Measurements from ENCODE around the gene RNF217.
"Not testable (repeated sequence)": the region's sequence is repeated elsewhere in the genome, so short reads cannot be mapped to it uniquely, and the experiment has no call there.

Gene RNF217

GRCh38 chr6:125102411-125102810, 140.2 kb downstream of the RNF217 start:
- DNase-seq, result no peak

- DNase-seq, result no peak
These were observed 140.7 kb downstream of the RNF217 start for GRCh38 chr6:125102891-125103290.

- no peak for DNase-seq
These were observed 142.2 kb downstream of the RNF217 start for GRCh38 chr6:125104425-125104824.

DNA sequence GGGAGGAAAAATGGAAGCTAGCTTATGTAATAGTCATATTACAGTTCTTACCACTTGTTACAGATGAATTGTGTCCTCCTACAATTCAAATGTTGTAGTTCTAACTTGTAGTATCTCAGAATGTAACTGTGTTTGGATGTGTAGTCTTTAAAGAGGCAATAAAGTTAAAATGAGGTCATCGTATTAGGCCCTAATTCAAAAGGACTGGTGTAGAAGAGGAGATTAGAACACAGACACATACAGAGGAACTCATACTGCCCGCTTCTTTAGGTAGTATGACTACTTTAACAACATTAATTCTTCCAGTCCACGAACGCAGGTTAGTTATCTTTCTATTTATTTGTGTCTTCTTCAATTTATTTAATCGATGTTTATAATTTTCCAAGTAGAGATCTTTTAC, 144.8 kb downstream of the RNF217 start:
- no peak for DNase-seq

DNA sequence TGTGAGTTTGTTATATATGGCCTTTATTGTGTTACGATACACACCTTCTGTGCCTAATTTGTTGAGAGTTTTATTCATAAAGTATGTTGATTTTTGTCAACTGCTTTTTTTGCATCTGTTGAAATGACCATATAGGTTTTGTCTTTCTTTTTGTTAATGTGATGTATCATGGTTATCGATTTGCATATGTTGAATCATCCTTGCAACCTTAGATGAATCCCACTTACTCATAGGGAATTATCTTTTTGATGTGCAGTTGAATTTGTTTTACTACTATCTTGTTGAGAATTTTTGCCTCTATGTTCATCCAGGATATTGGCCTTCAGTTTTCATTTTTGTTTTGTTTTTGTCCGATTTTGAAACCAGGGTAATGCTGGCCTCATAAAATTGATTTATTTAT, 145.7 kb downstream of the RNF217 start:
- no peak for DNase-seq

DNA sequence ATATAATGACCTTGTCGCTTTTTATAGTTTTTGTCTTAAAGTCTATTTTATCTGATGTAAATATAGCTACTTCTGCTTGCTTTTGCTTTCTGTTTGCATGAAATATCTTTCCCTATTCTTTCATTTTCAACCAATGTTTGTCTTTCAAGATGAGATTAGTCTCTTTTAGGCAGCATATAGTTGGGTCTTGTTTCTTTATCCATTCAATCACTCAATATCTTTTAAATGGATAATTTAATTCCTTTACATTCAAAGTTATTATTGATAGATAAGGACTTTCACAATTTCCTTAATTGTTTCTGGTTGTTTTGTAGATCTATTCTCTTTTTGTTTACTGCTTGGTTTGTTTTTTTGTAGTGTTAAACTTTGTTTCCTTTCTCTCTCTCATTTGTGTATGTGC, 147.8 kb downstream of the RNF217 start:
- no peak for DNase-seq

GRCh38 chr6:125111219-125111983, 149.2 kb downstream of the RNF217 start:
- DNase-seq, result no peak

DNA sequence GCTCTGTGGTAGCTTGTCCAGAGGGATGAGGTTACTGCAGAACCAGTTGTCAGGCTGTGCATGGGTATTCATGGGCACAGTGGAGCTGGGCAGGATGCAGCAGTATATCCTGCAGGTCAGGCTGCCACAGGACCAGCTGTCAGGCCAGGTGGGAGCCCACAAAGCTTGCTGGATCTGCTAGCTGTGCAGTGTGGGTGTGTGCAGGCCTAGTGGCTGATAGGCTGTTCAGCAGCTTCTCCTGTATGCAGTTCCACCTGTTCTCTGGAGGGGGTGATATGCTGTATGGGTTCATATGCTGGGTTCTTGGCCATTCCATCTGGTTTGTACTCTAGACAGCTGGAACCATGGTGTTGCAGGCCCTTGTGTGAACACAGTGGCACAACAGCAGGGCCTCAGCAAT, 150.7 kb downstream of the RNF217 start:
- DNase-seq, result no peak

- peak; percentile 16 to 48 for DNase-seq
These were observed 152.1 kb downstream of the RNF217 start for GRCh38 chr6:125114248-125114858.

DNA sequence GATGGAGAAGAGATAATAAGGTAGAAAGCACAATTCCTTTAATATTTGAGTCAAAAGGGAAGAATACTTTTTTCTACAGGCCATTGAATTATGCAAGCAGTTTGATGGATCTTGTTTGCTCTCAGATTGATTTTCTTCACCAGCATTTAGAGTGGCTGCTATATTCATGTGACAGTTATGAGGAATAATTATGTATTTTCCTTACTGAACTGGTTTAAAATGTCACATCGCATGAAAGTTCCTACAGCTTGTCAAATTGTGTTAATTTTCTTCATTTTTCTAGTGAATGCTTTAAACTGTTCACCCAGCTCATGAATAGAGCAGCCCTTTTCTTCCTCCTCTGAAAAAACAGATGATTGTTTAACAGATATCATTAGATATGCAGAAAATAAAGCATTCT, 153.9 kb downstream of the RNF217 start:
- no peak for DNase-seq

GRCh38 chr6:125116710-125117109, 154.5 kb downstream of the RNF217 start:
- DNase-seq, result no peak

GRCh38 chr6:125117818-125118217, 155.6 kb downstream of the RNF217 start:
- no peak for DNase-seq

DNA sequence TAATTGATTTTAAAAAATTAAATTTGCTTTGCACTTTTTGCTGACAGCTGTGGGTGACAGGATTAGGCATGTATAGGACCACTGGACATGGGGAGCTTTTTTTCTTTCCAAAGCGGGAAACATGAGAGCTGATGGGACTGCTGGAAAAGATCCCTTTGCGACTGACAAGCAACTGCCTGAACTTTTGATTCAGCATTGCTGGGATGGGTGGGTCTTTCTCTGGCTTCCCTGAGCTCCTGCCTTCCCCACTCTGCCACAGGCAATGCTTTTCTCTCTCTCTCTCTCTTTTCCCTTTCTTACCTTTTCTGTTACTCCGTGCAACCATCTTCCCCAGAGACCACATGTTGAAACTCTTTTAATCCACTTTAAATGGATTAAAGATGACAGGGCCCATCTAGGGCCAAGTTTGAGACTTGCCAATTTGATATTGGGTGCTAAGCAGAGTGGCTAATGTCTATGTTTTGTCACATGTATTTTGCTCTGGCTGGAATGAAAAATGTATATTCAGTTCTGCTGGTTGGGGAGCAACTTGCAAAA, 157.9 kb downstream of the RNF217 start:
- DNase-seq, result no peak

DNA sequence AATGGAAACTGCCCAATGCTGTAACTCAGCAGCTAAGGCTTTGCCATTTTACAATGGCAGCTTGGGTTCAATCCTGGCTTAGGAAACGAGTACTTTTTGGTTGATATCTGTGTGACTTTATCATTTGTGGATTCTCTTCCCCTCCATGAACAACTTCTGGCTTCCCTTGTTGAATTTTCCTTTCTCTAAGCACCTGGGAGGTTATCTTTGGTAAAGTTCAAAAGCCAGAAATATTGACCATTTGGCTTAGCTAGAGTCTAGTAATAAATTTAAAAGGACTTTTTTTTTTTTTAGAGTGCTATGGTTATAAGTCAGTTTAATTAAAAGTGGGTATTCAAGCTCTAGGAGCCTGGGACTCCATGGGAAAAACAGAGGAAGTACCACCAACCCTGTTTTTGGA, 159.7 kb downstream of the RNF217 start:
- no peak for DNase-seq

DNA sequence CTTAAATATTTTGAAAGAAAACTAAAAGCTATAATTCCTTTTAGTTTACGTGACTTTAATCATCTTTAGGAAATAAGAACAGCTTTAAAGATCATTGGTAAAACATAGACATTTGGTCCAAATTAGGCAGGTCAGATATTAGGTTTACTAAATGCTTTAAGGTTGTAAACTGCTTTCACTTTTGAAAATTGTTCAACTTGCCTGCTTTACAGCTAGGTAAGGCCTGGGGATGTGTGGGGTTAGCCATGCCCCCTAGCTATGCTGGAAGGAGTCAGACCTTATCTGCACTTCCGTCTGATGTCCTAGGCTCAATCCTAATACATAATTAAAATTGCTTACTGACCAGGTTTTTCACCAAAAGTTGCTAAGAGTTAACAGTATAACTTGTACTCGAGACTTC, 160.8 kb downstream of the RNF217 start:
- DNase-seq, result no peak

DNA sequence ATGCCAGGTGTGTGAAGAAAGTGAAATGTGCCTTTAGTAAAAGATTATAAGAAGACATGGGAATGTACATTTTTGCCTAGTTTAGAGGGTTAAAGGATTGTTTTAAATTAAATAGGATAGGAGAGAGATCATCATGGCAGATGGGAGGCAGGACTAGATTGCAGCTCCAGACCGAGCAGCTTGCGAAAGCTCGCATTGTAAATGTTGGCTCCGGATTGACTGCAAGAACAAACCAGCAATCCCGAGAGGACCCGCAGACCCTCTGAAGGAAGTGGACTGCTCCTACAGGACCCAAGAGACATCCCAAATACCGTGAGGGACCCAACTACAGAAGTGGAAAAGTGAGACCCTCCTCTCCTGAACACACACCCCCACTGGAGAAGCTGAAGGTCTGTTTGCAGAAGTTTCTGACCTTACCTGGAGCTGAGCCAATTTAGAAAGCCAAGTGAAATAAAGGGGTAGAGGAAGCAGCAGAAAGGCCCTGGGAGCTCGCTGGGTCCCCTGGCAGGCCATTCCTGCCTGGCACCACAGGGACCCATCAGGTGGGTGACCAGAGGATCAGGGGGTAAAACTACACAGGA, 161.3 kb downstream of the RNF217 start:
- DNase-seq, result no peak

- DNase-seq, result no peak
These were observed 161.9 kb downstream of the RNF217 start for GRCh38 chr6:125124049-125124669.

DNA sequence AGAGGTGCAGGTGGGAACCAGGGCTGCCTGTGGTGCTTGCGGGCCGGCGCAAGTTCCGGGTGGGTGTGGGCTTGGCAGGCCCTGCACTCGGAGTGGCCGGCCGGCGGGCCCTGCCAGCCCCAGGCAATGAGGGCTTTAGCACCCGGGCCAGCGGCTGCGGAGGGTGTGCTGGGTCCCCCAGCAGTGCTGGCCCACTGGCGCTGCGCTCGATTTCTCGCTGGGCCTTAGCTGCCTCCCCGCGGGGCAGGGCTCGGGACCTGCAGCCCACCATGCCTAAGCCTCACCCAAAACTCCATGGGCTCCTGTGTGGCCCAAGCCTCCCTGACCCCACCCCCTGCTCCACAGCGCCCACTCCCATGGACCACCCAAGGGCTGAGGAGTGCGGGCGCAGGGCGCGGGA, 163.6 kb downstream of the RNF217 start:
- DNase-seq, result not testable (repeated sequence)

DNA sequence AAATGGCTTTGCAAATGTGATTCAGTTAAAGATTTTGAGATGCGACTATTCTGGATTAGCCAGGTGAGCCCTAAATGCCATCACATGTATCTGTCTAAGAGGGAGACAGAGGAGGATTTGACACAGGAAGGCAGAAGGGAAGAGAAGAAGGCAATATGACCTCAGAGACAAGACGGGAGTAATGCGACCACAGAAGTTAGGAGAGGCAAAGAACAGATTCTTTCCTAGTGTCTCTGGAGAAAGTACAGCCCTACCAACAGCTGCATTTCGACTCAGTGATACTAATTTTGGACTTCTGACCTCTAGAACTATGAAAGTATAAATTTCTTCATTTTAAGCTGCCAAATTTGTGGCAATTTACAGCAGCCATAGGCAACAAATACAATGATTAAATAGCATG, 167.1 kb downstream of the RNF217 start:
- no peak for DNase-seq

DNA sequence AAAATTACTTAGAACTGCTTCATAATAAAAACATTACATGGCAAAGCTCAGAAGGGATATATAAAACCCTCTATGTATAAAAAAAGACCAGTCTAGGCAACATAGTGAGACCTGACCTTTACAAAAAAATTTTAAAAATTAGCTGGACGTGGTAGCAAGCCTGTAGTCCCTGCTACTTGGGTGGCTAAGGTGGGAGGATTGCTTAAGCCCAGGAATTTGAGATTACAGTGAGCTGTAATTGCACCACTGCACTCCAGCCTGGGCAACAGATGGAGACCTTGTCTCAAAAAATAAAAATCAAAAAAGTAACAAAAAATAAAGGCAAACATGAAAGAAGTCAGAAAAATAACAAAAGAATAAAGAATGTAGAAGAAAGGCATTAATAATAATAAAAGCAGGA, 169.8 kb downstream of the RNF217 start:
- no peak for DNase-seq

DNA sequence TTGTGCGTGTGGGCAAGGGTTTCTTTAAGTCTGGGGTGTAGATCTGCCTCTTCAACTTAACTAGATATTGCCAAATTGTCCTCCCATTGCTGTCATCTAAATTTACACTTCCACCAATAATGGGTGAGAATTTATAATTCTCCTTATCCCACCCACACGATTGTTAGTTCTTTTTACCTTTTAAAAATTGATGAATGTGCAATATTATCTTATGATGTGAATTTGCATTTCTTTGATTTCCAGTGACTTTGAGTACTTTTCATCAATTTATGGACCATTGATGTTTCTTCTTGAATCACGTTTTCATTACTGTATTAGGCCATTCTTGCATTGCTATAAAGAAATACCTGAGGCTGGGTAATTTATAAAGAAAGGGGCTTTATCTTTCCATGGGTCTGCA, 174.1 kb downstream of the RNF217 start:
- no peak for DNase-seq

GRCh38 chr6:125138083-125138482, 175.8 kb downstream of the RNF217 start:
- no peak for DNase-seq

GRCh38 chr6:125140808-125141207, 178.6 kb downstream of the RNF217 start:
- no peak for DNase-seq

Measured in CD4-positive, alpha-beta T cell treated with Interleukin-1 beta for 1 hour (primary cell).